ENCODE data around the gene KLF7.
"Not testable (repeated sequence)": the region's sequence is repeated elsewhere in the genome, so short reads cannot be mapped to it uniquely, and the experiment has no call there.

Gene KLF7

DNA sequence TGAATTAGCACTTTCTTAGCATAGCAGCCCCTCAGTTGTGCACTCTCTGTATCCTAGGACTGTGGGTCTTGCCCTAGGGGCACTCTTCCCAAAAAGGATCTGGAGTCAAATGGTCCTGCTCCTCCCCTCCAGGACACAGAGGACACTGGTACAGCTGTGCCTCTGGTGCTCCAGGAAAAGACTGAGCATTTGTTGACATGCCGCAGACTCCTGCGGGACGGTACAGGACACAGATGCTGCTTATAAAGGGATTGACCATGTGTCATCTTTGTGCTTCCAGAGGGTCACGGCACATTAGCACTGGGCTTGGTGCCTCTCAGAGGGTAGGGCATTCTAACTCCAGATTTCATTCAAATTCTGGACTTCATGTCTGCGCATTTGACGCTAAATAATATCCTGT, 110.5 kb downstream of the KLF7 start:
- DNase-seq (ENCODE audit: low spot score) = no peak

DNA sequence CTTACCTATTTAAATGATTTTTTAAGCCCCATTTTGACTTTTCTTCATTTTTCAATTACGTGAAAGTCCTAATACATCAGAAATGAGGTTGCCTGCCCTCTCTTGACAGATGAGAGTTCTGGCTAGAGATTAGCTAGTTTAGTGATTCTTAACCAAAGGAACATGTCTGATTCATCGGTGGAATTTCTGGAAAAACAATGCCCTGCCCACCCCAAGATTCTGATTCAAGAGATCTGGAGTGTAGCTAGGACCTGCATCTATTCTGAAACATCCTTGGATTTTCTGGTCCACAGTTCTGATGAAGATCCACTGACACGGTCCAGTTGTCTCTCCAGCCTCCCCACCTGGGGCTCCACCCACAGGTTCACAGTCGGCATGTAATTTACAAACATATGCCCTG, 111.2 kb downstream of the KLF7 start:
- no peak for DNase-seq (ENCODE audit: low spot score)

DNA sequence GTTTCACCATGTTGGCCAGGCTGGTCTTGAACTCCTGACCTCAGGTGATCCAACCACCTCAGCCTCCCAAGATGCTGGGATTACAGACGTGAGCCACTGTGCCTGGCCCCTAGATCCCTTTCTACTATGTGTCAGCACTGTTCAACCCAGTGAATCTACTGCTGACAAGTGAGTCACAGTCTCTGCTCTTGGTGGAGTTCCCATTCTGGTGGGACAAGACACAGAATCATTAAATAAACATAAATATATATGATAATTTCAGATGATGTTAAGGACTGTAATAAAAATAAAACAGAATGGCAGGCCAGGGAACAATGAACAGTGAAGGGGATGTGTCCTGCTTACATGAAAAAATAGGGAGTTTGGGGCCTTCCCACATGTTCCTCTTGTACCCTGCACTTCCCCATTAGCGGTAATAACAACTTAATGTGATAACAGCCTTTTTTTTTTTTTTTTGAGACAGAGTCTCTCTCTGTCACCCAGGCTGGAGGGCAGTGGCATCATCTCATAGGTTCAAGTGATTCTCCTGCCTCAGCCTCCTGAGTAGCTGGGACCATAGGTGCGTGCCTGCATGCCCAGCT, 114.3 kb downstream of the KLF7 start:
- no peak for DNase-seq (ENCODE audit: low spot score)

DNA sequence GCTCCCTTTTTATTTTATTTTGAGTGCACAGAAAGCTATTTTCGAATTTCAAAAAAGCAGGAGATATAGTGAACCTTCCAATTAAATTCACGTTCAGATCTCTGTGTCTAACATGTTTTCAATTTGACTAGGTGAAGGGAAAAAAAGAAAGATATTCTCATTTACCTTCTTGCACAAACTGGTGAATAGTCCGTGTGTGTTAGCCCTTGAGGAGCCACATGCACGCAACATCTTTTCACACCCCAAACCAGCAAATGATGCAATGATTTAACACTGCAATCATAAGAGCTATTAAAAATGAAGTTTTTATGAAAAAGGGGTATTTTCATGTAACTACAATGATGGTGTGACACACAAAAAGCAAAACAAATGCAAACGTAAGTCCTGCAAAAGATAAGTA, 116.6 kb downstream of the KLF7 start:
- DNase-seq (ENCODE audit: low spot score) = no peak

DNA sequence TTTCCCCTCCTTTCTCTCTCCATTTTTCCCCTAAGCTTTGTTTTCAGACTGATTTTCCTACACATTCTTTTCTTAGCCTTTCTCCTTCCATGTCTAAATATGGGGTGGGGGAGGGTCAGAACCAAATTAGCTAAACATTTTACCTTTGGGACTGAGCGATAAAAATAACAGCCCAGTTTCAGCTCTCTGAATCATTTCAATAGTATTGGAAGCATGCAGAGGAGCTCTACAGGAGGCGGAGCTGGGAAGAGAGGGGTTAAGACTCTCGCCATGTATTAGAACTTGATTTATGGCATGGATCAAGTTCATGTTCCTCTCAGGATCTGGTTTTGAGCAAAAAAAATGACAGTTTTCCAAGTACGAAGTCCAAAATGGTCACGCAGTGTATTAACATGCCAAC, 117.3 kb downstream of the KLF7 start:
- DNase-seq (ENCODE audit: low spot score) = no peak

DNA sequence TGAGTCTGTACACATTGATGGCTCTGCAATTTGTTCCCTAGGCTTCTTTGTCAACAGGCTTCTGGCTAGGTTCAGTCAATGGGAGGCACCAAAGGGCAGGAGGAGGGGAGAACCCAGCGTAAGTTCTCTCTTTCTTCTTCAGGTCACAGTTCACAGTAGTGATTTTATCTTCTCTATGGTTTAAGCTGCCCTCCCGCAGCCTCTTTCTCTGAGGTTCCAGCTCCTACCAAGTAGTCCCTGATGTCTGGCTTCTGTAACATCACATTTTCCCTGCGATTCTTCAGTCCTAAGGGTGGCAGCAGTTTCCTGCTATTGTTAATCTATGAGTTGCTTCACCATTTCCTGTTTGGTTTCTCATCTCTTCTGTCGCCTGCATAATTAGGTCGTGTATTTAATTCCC, 119.0 kb downstream of the KLF7 start:
- no peak for DNase-seq (ENCODE audit: low spot score)

DNA sequence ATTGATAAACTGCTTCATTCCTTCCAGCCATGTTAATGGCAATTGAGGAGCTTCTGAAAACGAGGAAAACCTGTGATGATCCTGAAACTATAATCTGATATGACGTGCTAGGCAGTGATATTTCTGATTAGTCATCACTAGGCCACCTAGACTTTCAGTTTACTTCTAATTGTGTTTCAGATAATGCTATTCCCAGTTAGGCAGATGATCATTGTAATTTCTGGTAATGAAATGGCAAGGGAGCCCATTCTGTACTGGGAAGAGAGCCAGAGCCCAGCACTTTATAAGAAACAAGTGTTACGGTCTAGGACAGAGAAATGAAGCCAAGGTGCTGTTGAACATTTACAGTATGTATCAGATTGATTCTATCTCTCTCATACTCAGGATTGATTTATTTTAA, 120.2 kb downstream of the KLF7 start:
- DNase-seq (ENCODE audit: low spot score) = no peak

DNA sequence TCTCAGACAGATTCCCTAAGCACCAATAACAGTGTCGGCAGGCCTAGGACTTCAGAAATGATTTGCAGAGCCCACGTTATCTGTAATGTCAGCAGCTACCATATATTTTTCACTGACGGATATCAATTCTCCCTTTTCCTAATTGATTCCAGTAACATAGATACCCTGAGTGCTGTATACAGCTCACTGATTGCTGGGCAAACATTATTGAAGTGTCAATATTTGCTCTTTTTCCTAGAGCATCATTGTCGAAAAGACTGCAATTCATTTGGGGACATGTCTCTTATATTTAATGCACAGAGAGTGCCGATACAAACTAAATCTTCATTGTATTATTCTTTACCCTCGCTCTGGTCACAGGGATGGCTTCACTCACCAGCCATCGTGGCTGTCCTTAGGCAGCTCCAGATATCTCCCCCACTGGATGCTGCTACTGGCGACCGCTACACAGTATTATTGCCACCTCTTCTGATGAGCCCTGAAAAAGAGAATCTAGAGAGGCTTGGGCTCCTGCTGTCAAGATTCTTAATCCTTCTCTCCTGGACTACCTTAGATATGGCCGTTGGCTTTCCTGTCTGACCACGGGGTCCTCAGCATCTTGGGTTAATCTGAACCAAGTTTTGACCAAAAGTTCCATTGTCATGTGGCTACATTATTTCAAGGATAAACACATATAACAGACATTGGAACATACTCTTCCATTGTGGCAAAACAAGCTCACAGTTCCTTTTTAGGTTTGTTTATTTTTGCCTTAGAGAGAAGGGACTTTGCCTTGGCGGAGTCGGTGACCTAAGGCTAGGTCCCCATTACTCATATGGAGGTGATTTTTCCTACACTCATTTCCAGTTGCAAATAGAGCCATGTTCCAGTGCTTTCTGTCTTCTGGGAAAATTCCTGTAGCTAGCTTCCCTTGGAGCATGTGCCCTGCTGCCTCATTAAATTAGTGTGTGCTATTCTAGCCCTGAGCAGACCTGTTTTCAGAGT, 121.1 kb downstream of the KLF7 start:
- no peak for DNase-seq (ENCODE audit: low spot score)

DNA sequence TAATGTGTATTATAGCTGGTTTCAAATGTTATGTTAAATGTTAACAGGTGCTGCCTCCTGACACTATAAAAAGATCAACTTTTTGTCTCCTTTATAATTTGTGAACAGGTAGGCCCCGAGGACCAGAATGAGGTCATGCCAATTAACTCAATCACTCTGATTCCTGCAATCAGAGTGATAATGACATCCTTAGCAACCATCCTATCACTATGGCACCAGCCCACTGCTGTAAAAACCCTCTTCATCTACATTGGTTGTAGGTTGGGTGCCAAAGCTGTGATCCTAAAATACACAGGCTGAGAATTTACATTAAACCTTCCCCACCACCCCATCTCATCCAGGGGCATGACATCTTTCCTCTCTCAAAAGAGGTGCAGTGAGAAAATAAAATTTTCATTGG, 122.9 kb downstream of the KLF7 start:
- DNase-seq (ENCODE audit: low spot score) = no peak

DNA sequence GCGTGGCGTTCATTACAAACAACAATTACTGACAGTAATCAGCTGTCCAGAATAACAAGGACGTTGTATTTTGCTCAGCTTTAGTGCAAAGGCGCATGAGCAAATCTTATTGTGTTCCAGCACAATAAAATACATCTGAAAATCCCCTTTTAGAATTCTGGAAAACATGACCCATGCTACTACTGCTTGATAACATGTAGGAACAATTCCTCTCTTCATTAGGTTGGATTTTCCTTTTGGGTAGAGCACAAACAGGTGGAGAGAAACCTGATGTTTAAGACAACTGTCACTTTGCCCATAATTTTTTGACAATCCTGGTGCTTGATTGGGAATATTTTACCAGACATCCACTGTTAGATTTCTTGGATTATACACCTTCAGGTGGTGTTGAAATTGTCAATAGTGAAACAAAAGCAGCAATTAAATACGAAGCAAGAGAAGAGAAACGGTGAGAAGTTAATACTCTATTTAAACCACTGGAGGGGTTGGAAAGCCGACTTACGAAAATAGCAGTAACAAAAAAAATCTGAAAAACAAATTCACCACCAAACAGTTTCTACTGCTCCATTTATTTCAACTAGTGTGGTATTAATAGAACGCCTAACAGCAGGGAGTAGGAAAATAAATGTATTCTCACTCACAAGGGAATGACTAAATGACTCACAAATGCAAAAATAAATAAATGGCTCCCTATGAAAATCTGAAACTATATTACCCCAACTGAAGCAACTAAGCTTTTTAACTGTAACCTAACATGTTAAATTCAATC, 123.8 kb downstream of the KLF7 start:
- DNase-seq (ENCODE audit: low spot score) = no peak

DNA sequence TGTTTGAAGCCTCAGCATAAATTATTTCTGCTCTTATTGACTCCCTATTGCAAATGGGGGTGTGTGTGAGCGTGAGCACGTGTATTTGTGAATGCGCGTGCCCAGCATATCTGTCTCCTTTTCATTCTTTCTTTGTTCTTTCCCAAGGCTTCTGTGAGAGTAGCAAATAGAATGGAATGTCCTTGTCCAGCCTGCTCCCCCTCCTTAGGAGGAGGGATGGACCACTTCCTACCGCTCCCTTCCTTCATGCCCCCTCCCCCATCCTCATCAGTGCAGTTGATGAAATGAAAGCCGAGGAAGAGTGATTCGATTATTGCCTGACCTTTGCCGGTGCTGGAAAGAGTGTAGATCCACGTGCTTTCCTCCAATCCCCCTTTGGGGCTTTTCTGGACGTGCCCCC, 124.5 kb downstream of the KLF7 start:
- DNase-seq (ENCODE audit: low spot score) = no peak

DNA sequence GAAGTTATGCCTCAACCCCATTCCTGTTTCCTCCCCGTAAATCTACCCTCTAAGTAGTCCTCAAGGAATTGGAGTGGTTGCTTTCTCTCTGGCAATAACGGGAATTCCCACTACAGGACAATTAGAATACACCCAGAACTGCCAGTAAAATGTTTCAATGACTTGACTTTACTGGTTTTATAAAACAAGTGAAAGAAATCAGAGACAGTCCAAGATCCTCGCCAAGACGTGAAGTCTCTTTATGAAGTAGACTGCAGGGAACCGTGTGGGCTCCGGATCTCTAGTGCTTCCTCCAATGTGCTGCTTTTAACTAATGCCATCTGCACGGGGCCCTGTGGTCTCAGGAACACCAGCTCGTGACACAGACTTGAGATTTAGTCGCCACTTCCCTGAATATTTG, 125.1 kb downstream of the KLF7 start:
- no peak for DNase-seq (ENCODE audit: low spot score)

DNA sequence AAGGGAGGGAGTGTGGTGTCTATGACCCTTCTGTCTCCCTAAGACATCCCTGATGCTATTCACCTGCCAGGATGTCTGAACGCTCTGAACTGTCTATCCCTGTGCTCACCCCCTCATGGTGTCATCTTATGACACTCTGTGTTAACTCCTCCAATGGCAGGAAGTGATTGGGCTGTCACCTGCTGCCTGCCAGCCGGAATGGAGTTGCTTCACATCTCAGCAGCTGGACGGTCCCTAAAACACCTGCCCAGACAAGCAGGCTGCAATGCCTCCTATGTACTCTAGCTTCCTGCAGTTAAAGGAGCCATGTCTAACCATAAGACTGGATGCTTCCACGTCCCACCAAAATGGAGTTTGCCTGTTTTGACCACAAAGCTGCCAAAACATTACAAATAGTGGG, 126.5 kb downstream of the KLF7 start:
- DNase-seq (ENCODE audit: low spot score) = no peak

DNA sequence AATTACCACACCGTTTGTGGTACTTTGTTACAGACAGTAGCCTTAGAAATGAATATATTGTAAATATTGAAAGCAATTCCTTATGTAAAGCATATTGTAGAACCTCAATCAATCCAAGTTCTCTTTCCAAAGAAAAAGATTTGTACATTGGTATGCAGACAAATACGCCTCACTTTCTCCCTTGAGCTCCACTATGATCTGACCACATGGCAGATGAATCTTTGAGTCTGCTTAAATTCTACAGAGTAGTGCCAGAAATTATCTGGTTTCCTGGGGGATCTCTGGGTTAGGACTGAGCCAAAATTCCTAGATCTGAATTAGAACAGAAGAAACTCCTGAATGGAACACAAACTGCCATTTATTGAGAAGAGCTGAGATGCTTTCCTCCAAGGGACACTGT, 127.4 kb downstream of the KLF7 start:
- no peak for DNase-seq (ENCODE audit: low spot score)

DNA sequence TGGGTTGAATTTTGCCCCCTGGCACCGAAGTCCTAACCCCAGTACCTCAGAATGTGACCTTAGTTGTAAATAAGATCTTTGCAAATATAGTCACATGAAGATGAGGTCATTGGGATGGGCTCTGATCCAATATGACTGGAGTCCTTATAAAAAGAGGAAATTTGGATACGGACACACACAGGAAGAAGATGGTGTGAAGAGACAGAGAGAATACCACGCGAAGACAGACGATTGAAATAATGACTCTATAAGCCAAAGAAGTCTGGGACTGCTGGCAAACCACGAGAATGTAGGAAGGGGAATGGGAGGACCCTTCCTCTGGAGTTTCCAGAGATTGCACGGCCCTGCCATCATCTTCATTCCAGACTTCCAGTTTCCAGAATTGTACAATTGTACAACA, 127.9 kb downstream of the KLF7 start:
- no peak for DNase-seq (ENCODE audit: low spot score)

DNA sequence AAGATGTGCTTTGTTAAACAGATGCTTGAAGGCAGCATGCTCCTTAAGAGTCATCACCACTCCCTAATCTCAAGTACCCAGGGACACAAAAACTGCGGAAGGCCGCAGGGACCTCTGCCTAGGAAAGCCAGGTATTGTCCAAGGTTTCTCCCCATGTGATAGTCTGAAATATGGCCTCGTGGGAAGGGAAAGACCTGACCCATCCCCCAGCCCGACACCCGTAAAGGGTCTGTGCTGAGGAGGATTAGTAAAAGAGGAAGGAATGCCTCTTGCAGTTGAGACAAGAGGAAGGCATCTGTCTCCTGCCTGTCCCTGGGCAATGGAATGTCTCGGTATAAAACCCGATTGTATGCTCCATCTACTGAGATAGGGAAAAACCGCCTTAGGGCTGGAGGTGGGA, 128.7 kb downstream of the KLF7 start:
- DNase-seq (ENCODE audit: low spot score) = not testable (repeated sequence)

DNA sequence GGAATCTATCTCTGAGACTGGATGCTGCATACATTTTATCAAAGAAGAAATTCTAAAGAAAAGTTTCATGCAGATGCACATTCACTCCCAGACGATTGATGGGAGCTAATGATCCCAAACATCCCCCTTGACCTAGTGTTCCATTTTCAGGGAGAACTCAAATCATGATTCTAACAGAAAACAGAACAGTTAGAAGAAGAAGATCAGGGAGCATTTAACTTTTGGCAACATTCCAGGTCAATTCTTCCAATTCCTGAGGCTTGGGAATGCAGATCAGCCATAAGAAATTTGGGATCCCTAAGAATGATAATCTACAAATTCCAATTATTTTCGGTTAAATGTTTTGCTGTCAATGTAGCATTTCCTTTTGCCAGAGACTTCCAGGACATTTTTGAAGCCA, 129.9 kb downstream of the KLF7 start:
- no peak for DNase-seq (ENCODE audit: low spot score)

DNA sequence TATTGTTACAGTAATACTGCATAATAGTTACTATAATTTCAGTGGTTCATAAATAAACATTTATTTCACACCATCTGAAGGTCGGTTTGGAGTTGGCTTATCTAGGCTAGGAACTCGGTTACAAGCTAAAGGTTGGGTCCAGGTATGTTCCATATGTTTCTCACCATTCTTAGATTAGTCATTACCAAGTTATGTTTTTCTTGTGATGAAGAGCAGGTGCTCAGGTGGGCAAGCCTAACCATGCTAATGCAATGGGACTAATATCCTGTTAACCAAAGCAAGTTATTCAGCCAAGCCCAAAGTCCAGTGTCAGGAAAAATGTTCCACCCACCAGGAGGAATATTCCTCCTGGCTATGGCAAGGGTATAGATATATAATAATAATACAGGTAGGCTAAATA, 133.3 kb downstream of the KLF7 start:
- no peak for DNase-seq (ENCODE audit: low spot score)
